Transverse colon (tissue), 4 donors: ENCODE data around the gene RDH5. TPM values are rescaled to one million over a fixed set of nuclear protein-coding genes. Genes with fewer than 3 reads are reported as not detected.

Experiments used
- DNase-seq: peaks from one replicate; pipeline ENCODE4 v3.0.0-alpha.2; 2019
- H3K27ac ChIP-seq, 4 donors: fragments of 200-600 bp; sonication (generic); 2 replicates each; pipeline ENCODE4 v1.5.1; 2016 to 2018; ENCODE audit warnings: inconsistent platforms in 4 of 4
- H3K27me3 ChIP-seq: fragments of 200-600 bp; sonication (generic); 2 replicates; pipeline ENCODE4 v1.5.1; 2017; ENCODE audit warnings: inconsistent platforms
- H3K36me3 ChIP-seq, 4 donors: fragments of 200-600 bp; sonication (generic); 2 replicates each; pipeline ENCODE4 v1.5.1; 2017 to 2019; ENCODE audit warnings: inconsistent platforms in 4 of 4
- H3K4me1 ChIP-seq, 4 donors: fragments of 200-600 bp; sonication (generic); 2 replicates each; pipeline ENCODE4 v1.5.1; 2017 to 2020; ENCODE audit warnings: inconsistent platforms in 4 of 4
- H3K4me3 ChIP-seq, 4 donors: fragments of 200-600 bp; sonication (generic); 1 replicate in 1 of 4; 2 replicates in 3 of 4; pipeline versions ENCODE4 v1.5.1 to v1.6.1; 2017 to 2019; ENCODE audit warnings: inconsistent platforms in 4 of 4
- H3K9me3 ChIP-seq, 2 donors: fragments of 200-600 bp; sonication (generic); 2 replicates each; pipeline ENCODE4 v1.5.1; 2017 to 2019; ENCODE audit warnings: inconsistent platforms in 2 of 2
- EP300 ChIP-seq: sonication (generic); formaldehyde crosslinking; IDR thresholded peaks from one replicate; pipeline ENCODE4 v1.6.1; 2017; ENCODE audit warnings: antibody characterized with exemption, low read depth
- POLR2A ChIP-seq: fragments of 450-650 bp; IDR thresholded peaks from one replicate; pipeline ENCODE4 v1.6.1; 2016; ENCODE audit warnings: antibody characterized with exemption, mild to moderate bottlenecking, moderate library complexity
- POLR2AphosphoS5 ChIP-seq, 3 donors: sonication (generic); formaldehyde crosslinking; IDR thresholded peaks; one replicate each; pipeline ENCODE4 v1.6.1; 2016; ENCODE audit warnings: antibody characterized with exemption in 3 of 3
- WGBS, 2 donors: methylation state at CpG; one replicate each; pipeline ENCODE4 v1.1.5; 2018; ENCODE audit warnings: low coverage in 1 of 2; 5-methylcytosine and 5-hydroxymethylcytosine counted together
- in situ Hi-C, 4 donors: fragments of 200-750 bp; cut with MboI; loops; one replicate each; pipeline versions ENCODE4 v1.15.0 to v1.15.1; 2017; ENCODE audit warnings: low sequenced_read_pairs in 3 of 4, low pct_ligation_motif_present in 1 of 4, low pct_unique_long_range_greater_than_20kb in 1 of 4
- intact Hi-C: fragments of 100-400 bp; cut with DNase I; formaldehyde crosslinking; loops from one replicate; pipeline ENCODE4 v1.15.1; 2023; ENCODE audit warnings: low total_unique reads
- total RNA-seq, 4 donors: library from RNA; depleted of rRNA; stranded (reverse); fragments of >200 nt; gene quantifications; one replicate each; pipeline ENCODE4 v1.1.0, GENCODE V29; 2016
- TF ChIP-seq, protein P1 (sequence below), 5 experiments: fragments of 200-600 bp in 3 of 5; fragments of 450-650 bp in 2 of 5; sonication (generic) in 3 of 5; IDR thresholded peaks; 1 replicate in 2 of 5; 2 replicates in 3 of 5; pipeline ENCODE4 v1.5.1; 2016 to 2017; ENCODE audit warnings: antibody characterized with exemption in 5 of 5, inconsistent platforms in 3 of 5, mild to moderate bottlenecking in 2 of 5, moderate library complexity in 1 of 5

RDH5 gene
- total RNA-seq, 4 donors from 2014 or later, result 16.5 to 74.4 (median 58.3) TPM

DNA sequence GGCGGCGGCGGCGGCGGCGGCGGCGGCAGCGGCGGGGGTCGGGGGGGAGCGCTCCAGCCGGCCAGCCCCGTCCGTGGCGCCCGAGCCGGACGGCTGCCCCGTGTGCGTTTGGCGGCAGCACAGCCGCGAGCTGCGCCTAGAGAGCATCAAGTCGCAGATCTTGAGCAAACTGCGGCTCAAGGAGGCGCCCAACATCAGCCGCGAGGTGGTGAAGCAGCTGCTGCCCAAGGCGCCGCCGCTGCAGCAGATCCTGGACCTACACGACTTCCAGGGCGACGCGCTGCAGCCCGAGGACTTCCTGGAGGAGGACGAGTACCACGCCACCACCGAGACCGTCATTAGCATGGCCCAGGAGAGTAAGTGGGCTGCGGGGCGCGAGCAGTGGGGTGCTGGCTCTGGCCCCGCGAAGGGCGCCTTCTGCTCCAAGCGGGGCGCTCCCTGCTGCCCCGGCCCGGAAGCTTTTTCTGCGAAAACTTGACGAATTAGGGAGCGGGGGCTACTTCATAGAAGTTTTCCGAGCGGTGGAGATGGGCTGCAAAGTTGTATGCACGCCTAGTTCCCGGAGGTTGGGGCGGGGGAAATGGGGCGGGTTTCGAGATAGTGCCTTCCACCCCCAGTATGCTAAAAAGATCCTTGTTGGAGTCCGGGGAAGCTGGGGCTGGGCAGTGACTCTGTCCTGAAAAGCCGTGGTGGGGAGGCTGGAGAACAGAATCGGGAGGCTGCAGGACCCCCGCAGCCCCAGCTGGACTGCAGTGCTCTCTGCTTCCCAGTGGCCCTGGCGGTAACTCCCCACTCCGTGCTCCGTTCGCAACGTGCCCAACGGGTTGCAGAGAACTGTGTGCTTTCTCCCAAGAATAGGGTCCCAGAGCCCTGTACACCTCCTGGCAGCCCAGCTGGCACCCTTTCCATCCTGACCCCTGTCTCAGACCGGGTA lies 23.5 kb downstream of the RDH5 start:
- peak; percentile 65 for DNase-seq
- peak overlapping the region; percentile 64 to 86 (median 84) for H3K27ac ChIP-seq
- intact Hi-C loops, result loop anchor here (10.0 kb wide), 2 partner anchors 51 to 81 kb away; partner anchors contain the start of gene DNAJC14
- TF ChIP-seq POLR2AphosphoS5 (IDR thresholded peaks at IDR 0.05) (no peak), POLR2A (no peak)
- no peaks in the 10 kb centered on the region for H3K9me3 ChIP-seq
- in situ Hi-C loops, result loop anchor here in 1 of 4 donors (10.0 kb wide), 1 partner anchor 191 kb away; the partner anchor contains the start of gene DGKA
- H3K4me1 ChIP-seq, result peaks cover 13 to 33% (median 22%) of the 10 kb centered on the region in 4 donors
- H3K36me3 ChIP-seq, result no peaks in the 10 kb centered on the region
- H3K4me3 ChIP-seq, result peak overlapping the region; percentile 39 to 63 (median 49)
- peaks cover 21% of the 10 kb centered on the region for H3K27me3 ChIP-seq
- 0 to 1% methylated on average over 6 to 23 of the region's 73 CpGs for WGBS, 2 donors

DNA sequence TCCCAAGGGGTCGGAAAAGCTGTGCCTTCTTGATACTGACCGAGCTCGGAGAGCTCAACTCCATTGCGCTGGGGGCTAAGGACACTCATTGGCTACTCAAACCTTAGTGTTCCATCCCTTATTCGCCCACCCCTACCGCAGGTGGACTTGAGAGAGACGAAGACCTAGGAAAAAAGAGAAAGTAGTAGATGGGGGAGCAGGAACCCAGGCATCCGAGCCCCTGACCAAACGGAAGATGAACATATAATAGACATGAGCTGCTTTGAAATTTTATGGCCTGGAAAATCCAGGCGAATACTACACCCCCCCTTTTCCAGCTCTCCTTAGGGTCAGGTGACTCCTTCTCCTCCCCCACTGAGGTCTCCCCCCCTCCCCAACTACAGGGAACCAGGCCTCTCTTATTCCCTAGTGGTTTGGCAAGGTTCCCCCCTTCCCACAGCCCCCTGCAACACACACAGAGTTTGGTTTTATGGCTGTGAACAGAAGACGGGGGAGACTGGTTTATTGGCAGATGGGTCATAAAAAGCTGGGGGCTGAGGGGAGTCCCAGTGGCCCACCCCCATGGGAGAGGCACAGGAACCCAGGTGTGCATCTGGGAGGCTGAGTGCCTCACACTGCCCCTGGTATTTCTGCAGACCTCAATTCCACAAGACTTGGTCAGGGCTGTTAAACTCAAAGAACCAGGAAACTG lies 24.3 kb downstream of the RDH5 start:
- TF ChIP-seq POLR2A (no peak), EP300 (no peak), POLR2AphosphoS5 (IDR thresholded peaks at IDR 0.05) (no peak)
- TF ChIP-seq, protein P1, sequence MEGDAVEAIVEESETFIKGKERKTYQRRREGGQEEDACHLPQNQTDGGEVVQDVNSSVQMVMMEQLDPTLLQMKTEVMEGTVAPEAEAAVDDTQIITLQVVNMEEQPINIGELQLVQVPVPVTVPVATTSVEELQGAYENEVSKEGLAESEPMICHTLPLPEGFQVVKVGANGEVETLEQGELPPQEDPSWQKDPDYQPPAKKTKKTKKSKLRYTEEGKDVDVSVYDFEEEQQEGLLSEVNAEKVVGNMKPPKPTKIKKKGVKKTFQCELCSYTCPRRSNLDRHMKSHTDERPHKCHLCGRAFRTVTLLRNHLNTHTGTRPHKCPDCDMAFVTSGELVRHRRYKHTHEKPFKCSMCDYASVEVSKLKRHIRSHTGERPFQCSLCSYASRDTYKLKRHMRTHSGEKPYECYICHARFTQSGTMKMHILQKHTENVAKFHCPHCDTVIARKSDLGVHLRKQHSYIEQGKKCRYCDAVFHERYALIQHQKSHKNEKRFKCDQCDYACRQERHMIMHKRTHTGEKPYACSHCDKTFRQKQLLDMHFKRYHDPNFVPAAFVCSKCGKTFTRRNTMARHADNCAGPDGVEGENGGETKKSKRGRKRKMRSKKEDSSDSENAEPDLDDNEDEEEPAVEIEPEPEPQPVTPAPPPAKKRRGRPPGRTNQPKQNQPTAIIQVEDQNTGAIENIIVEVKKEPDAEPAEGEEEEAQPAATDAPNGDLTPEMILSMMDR (IDR thresholded peaks at IDR 0.05), result no peak
- 11% methylated on average over 5 to 11 of the region's 11 CpGs for WGBS, 2 donors
- no peak for DNase-seq
- H3K4me3 ChIP-seq, result peak overlapping the region in 3 of 4 donors; percentile 43 to 63 (median 55)
- intact Hi-C loops (loop anchor here (10.0 kb wide), 2 partner anchors 50 to 80 kb away; partner anchors contain the start of gene DNAJC14), in situ Hi-C loops (loop anchor here in 3 of 4 donors (5.0 to 10.0 kb wide), 3 partner anchors 53 to 193 kb away; partner anchors contain the start of gene DGKA (in 1 of the 3))
- peak overlapping the region; percentile 64 to 86 (median 84) for H3K27ac ChIP-seq
- H3K27me3 ChIP-seq, result peaks cover 21% of the 10 kb centered on the region
- no peaks in the 10 kb centered on the region for H3K36me3 ChIP-seq
- no peaks in the 10 kb centered on the region for H3K9me3 ChIP-seq
- peaks cover 13 to 33% (median 22%) of the 10 kb centered on the region in 4 donors for H3K4me1 ChIP-seq

DNA sequence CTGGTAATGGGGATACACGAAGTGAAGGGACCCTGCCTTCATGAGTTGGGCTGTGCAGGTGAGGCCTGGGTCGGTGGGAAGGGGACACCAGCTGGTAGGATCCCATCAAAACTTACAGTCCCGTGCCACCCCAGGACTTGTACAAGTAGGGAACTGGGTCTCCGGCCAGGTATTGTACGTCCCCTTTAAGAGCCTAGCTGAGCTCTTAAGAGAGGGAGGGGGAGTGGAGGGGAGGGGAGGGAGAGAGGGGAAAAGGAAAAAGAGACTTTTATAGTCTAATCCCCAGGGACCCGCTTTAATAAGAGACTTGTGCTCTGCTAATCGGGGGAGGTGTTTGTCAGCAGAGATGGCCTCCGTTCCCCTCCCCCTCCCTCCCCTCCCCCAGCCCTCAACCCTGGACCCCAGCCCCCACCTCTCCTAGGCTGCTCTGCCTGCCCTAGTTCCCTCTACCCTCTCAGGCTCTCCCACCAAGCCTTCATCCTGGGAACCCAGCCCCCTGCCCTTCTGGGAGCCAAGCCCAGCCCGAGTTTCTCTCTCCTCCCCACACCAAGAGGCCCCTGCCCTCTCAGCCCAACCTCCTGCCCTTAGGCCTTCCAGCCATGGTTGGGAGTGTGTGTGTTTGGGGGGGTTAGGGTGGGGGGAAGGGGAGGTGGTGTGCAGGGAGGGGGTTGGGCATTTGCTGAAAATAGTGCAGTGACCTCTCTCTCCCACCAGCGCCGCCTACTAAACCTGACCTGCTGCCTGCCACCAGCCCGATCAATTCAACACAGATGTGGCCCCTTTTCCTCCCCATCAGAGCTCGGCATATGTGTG lies 25.4 kb downstream of the RDH5 start:
- Histone ChIP-seq H3K9me3 (no peaks in the 10 kb centered on the region), H3K27me3 (peaks cover 21% of the 10 kb centered on the region), H3K4me1 (peaks cover 13 to 33% (median 22%) of the 10 kb centered on the region in 4 donors), H3K27ac (peak overlapping the region; percentile 21 to 86 (median 42)), H3K36me3 (no peaks in the 10 kb centered on the region), H3K4me3 (peak overlapping the region in 1 of 4 donors; percentile 23)
- intact Hi-C loops, result loop anchor here (10.0 kb wide), 2 partner anchors 49 to 79 kb away; partner anchors contain the start of gene DNAJC14
- no peak for DNase-seq
- WGBS, 2 donors, result 34% methylated on average over 13 of the region's 13 CpGs; no CpG with 5 or more reads in 1 of the 2 donors
- TF ChIP-seq POLR2A (no peak), EP300 (no peak), POLR2AphosphoS5 (IDR thresholded peaks at IDR 0.05) (no peak)
- TF ChIP-seq, protein P1 (IDR thresholded peaks at IDR 0.05), result no peak
- in situ Hi-C loops, result loop anchor here in 3 of 4 donors (5.0 to 10.0 kb wide), 3 partner anchors 52 to 192 kb away; partner anchors contain the start of gene DGKA (in 1 of the 3)
